Left kidney (tissue), 2 donors: ENCODE results near the gene PLCL1. TPM values are rescaled to one million over a fixed set of nuclear protein-coding genes. Genes with fewer than 3 reads are reported as not detected.
"Not testable (repeated sequence)": the region's sequence is repeated elsewhere in the genome, so short reads cannot be mapped to it uniquely, and the experiment has no call there.

Source experiments
- DNase-seq: peaks from one replicate; pipeline ENCODE4 v3.0.0-alpha.2; 2013
- polyA plus RNA-seq: library from polyadenylated mRNA; unstranded; fragments of 120-200 nt; gene quantifications from one replicate; pipeline ENCODE4 v1.2.1, GENCODE V29; 2013; ENCODE audit not compliant: insufficient read length

PLCL1 gene
- polyA plus RNA-seq, 1 donor, result 16.8 TPM

DNA sequence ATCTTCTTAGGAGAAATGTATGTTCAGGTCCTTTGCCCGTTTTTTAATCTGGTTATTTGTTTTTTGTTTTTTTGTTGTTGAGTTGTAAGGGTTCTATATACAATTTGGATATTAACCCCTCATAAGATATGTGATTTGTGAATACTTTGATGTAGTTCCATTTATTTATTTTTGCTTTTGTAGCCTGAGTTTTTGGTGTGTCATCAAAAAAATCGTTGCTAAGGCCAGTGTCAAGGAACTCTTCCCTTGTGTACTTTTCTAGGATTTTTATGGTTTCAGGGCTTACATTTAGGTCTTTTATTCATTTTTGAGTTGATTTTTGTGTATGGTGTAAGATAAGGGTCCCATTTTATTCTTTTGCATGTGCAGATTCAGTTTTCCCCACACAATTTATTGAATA lies 372.6 kb downstream of the PLCL1 start:
- DNase-seq, result no peak

DNA sequence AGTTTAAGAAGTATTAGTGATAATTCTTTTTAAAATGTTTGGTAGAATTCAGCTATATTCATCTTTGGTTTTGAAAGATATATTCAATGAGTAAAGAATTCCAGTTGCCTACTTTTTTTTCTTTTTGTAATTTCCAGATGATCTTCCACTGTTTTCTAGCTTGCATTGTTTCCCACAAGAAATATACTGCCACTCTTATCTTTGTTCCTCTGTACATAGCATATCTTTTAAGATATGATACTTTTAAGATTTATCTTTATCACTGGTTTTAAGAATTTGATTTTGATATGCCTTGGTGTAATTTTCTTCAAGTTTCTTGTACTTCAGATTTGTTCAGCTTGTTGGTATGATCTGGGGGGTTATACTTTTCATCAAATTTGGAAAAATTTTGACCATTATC lies 374.4 kb downstream of the PLCL1 start:
- no peak for DNase-seq

DNA sequence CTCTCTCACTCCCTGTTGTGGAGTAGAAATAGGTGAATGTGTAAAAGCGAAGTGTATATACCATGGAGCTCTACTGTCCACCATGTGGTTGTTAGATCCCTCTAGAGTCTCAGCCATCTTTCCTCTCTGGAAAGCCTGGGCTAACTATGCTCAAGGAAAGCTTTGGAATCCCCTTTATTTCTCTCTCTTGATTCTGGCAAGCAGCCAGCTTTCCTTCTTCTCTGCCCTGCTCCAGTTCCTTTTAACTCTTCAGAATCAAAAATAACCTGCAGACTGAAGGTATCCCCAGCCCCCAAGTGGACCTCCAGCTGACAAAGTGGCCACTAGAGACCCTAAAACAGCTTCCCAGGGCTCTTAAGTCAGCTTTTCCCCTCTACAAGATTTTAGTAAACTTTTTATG lies 381.9 kb downstream of the PLCL1 start:
- no peak for DNase-seq

DNA sequence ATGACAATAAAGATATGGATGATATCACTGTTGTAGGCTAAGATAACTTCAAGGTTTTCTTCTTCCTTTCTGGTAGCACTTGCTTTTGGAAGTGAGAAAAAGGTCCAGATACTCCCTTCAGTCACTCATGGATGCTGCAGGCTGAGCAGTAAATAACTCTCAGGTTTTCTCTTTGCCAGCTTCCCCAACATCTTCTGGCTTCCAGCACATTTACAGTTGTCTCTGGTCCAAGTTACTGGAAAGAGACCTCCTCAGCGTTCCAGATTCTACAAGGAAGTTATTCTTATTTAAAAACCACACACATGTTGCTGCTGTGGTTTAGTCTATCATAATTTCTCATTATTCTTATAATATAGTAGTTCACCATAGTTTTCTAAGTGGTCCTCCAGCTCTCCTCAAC lies 383.4 kb downstream of the PLCL1 start:
- DNase-seq, result no peak

DNA sequence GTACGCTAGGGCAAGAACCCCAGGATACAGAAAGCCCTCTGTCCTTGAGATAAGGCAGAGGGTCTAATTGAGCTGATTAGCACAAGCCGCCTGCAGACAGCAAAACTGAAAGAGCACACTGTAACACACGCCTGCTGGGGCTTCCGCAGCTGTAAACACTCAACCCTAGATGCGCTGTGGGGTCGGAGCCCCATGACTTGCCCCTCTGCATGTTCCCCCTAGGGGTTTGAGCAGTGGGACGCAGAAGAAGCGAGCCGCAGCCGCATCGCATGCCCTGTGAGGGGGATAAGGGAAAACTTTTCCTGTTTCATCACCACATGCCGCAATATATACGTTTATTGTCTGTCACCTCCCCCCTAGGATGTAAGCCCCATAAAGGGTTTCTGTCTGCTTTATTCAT lies 384.6 kb downstream of the PLCL1 start:
- no peak for DNase-seq

DNA sequence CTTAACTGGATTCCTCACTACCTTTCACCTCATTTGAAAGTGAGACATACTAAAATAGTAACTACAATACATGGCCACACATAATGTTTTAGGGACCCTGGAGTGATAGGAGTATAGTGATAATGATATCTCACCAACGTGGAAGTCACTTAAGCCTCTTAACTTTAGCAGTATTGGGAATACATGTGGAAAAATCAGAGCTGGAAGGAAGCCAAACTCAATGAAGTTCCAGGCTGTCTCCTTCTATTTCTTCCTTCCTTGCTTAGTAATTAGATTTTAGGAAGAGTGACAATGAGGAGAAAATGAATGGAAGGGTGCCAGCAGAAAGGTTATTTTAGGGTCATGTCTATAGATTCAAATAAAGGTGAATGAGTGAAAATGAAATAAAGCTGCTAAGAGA lies 387.3 kb downstream of the PLCL1 start:
- DNase-seq, result no peak

DNA sequence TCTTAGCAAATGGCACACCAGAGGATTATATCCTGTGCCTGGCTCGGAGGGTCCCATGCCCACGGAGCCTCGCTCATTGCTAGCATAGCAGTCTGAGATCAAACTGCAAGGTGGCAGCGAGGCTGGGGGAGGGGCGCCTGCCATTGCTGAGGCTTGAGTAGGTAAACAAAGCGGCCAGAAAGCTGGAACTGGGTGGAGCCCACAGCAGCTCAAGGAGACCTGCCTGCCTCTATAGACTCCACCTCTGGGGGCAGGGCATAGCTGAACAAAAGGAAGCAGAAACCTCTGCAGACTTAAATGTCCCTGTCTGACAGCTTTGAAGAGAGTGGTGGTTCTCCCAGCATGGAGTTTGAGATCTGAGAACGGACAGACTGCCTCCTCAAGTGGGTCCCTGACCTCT lies 392.2 kb downstream of the PLCL1 start:
- not testable (repeated sequence) for DNase-seq

Other genes starting within 250 kb of the PLCL1 start
- gene RFTN2, start 129.0 kb upstream of the PLCL1 start, polyA plus RNA-seq, result 19.0 TPM
- 8.0 TPM for gene MARS2, start 99.2 kb upstream of the PLCL1 start, polyA plus RNA-seq
- 0.22 TPM for gene BOLL, start 19.3 kb upstream of the PLCL1 start, polyA plus RNA-seq